Hematopoietic multipotent progenitor cell treated with erythropoietin and hydrocortisone succinate and interleukin-3 and kit ligand, for 17 days (in vitro differentiated cells): ENCODE data around the gene KCNJ6.
"Not testable (repeated sequence)": the region's sequence is repeated elsewhere in the genome, so short reads cannot be mapped to it uniquely, and the experiment has no call there.

Experiments
- DNase-seq: peaks from one replicate; pipeline ENCODE4 v3.0.0-alpha.2; 2015; ENCODE audit warnings: low spot score

KCNJ6 gene

DNA sequence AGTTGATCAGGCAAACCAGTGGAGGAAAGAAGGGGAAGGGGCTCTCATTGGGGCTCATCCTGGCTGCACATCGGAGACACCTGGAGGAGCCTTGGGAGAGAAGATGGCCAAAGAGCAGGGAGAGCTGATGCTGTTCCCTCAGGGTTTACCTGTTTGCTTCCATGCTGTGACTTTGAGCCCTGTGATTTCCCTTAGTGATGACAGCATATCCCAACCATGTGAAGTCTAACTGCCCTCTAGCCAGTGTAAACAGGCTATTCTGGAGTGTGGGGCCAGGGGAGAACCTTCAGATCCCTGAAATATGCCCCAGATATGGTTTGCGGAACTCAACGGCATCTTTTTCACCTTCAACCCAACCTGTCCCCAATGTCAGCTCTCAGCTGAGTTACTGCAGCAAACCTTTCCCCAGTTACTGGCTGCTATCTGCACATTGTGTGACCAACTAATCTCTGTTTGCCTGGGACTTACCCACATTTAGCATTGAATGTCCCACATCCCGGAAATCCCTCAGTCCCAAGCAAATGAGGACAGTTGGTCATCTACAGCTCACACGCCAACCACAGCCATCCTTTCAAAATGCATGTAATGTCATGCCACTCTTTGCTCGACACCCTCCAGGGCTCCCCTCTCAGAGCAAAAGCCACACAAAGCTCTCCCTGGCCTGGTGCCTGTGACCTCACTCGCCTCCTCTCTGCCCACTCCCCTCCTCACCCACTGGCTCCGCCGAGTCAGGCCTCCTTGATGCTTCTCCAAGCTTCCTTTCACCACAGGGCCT, 242.3 kb downstream of the KCNJ6 start:
- no peak for DNase-seq

GRCh38 chr21:37671381-37671780, 244.9 kb downstream of the KCNJ6 start:
- DNase-seq: no peak

DNA sequence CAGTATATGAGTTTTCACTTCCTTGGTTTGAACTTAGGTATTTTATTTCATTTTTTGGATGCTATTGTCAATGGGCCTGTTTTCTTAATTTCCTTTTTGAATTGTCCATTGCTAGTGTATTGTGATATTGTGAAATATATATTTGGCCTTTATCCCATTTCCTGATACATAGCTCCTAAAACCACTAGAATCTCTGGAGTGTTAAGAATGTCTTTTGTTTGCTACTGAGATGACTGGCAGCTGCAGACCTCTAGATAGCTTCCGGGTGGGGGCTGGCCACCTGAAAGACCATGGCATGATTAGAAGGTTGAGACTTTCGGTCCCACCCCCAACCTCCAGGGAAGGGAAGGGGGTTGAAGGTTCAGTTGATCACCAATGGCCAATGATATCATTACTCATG, 245.4 kb downstream of the KCNJ6 start:
- DNase-seq: no peak

- DNase-seq: no peak
Measured at GRCh38 chr21:37669249-37669648, 247.0 kb downstream of the KCNJ6 start.

DNA sequence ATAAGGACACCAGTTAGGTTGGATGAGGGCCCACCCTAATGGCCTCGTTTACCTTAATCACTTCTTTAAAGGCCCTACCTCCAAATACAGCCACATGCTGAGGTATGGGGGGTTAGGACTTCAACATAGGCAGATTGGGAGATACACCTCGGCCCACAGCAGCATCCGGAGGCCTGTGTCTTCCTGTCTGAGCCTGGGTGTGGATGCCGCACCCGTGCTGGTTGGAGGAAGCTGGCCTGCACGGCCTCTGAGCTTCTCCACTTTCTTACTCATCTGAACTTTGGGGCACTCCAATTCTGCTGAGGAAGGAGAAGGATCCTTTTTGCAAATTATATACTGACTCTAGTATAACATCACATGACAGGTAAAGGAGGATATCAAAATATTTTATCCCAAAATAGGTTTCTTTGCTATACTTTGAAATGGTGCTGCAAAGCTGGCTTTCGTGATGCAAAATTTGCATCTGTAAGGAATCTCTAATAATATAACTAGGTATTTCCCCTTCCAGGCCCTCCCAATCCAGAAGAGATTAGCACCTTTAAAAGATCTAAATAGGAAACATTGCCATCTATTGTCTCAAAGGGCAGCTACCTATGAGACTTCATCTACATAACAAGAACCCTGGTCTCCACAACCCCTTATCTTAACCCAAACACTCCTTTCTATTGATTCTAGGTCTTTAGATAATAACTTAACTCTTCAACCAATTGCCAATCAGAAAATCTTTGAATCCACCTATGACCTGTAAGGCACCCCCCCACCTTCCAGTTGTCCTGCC, 247.6 kb downstream of the KCNJ6 start:
- DNase-seq: no peak

GRCh38 chr21:37667380-37667779, 248.9 kb downstream of the KCNJ6 start:
- DNase-seq: no peak

- no peak for DNase-seq
Measured at GRCh38 chr21:37665230-37666024, 250.8 kb downstream of the KCNJ6 start.

GRCh38 chr21:37662227-37662626, 254.0 kb downstream of the KCNJ6 start:
- DNase-seq: not testable (repeated sequence)

GRCh38 chr21:37660709-37661108, 255.5 kb downstream of the KCNJ6 start:
- no peak for DNase-seq

DNA sequence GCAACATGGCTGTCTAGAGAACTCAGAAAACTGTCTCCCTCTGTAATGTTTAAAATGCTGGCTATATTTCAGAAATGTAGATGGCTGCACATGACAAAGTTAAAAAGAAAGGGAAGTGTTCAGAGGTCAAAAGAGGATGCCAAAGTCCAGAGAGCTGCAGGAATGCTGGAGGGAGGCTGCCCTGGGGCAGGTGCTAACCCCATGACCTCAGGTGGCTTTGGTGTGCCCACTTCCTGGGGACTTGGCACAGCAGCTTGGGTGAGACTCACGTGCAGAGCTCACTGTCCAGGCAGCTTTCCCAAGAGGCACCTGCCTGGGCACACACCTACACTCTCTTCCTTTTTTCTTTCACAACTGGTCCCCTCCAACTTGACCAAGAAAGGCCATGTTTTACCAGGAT, 256.4 kb downstream of the KCNJ6 start:
- no peak for DNase-seq

DNA sequence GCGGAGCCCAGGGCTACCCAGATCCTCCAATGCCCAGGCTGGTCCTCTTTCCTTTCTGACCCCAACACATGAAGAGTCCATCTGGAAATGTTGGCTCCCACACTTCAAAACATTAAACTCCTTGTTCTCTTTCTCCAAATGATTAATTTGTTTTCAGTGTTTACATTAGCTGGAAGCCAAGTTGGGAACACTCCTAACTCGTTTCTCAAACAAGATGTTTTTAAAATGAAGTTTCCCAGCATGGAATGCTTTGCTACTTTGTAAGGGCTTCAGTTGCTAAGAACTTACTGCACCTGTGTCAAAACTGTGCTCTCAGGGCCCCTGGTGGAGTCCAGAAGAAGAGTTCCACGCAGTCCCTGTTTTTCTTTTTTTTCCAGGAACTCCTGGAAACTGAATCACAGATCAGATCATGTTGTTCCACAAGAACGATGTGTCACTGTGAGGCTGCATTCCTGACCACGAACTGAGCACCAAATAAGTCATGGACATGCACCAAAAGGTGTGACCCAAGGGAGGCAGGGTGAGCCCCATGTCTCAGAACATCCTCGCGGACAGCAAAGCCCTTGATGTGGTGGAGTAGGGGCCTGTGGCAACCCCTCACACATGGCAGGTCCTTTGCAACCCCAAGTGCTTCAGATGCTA, 257.3 kb downstream of the KCNJ6 start:
- DNase-seq: no peak

GRCh38 chr21:37658121-37658816, 258.0 kb downstream of the KCNJ6 start:
- no peak for DNase-seq

- DNase-seq: no peak
Measured at GRCh38 chr21:37656899-37657298, 259.4 kb downstream of the KCNJ6 start.

GRCh38 chr21:37655611-37656300, 260.5 kb downstream of the KCNJ6 start:
- no peak for DNase-seq

- no peak for DNase-seq
Measured at GRCh38 chr21:37654596-37654995, 261.7 kb downstream of the KCNJ6 start.

- no peak for DNase-seq
Measured at GRCh38 chr21:37653201-37653600, 263.1 kb downstream of the KCNJ6 start.

DNA sequence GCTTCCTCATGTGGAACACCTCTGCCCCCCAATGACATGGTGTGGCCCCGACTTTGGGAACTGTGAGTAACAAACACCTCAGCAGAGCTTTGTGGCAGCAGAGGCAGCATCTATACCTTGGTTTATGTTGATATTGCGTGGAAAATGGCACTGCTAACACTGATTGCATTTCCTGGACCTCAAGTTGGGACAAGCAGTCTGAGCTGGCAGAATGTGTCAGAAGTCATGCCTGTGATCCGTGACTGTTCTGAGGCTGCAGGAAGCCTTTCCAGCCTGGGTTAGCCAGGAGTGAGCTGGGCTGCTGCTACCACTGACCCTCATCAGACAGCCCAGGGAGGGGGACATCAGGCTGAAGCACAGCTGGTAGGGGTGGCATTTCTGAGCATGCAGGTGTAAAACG, 268.5 kb downstream of the KCNJ6 start:
- no peak for DNase-seq

DNA sequence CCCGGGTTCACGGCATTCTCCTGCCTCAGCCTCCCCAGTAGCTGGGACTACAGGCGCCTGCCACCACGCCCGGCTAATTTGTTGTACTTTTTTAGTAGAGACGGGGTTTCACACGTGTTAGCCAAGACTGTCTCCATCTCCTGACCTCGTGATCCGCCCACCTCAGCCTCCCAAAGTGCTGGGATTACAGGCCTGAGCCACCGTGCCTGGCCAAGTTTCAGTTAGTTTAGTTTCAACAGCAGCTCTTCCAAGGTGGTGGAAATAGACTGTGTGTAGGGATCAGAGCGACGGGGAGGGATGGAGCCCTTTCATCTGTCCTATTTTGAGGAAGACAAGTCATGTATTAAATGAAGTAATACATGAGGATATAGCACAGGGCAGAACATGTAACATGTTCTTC, 269.5 kb downstream of the KCNJ6 start:
- not testable (repeated sequence) for DNase-seq

DNA sequence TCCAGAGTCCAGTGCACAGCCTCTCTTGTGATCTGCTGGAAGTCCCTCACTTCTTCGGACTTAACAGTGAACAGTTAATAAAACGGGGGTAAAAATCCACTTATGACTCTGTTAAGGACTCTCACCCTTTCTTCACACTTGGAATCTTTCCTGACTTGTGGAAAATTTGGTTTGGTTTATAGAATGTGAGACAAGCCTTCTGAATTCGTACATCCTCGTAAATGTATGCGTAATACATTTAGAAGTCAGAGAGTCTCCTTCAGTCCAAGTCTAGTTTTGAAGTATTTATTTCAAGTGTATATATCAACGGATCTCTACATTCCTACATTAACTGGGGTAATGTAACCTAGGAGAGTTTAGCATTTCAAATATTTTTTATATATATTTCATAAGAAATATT, 270.4 kb downstream of the KCNJ6 start:
- DNase-seq: no peak

GRCh38 chr21:37644636-37645035, 271.6 kb downstream of the KCNJ6 start:
- no peak for DNase-seq

DNA sequence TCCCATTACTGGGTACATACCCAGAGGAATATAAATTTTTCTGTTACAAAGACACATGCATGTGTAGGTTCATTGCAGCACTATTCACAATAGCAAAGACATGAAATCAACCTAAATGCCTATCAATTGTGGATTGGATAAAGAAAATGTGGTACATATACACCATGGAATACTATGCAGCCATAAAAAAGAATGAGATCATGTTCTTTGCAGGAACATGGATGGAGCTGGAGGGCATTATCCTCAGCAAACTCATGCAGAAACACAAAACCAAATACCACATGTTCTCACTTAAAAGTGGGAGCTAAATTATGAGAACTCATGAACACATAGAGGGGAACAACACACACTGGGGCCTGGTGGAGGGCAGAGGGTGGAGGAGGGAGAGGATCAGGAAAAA, 272.4 kb downstream of the KCNJ6 start:
- not testable (repeated sequence) for DNase-seq
